ENCODE data around the gene CTNNBL1.

The CTNNBL1 gene

GRCh38 chr20:37777012-37777950, 83.5 kb downstream of the CTNNBL1 start:
- no peak for DNase-seq (ENCODE audit: low read depth)

- DNase-seq (ENCODE audit: low read depth) = no peak
Measured at GRCh38 chr20:37777988-37778659, 84.3 kb downstream of the CTNNBL1 start.

GRCh38 chr20:37781626-37782025, 87.8 kb downstream of the CTNNBL1 start:
- no peak for DNase-seq (ENCODE audit: low read depth)

- DNase-seq (ENCODE audit: low read depth) = no peak
Measured at GRCh38 chr20:37786043-37786442, 92.2 kb downstream of the CTNNBL1 start.

- DNase-seq (ENCODE audit: low read depth) = no peak
Measured at GRCh38 chr20:37789408-37789807, 95.6 kb downstream of the CTNNBL1 start.

GRCh38 chr20:37790900-37791299, 97.1 kb downstream of the CTNNBL1 start:
- DNase-seq (ENCODE audit: low read depth) = no peak

GRCh38 chr20:37796121-37796520, 102.3 kb downstream of the CTNNBL1 start:
- DNase-seq (ENCODE audit: low read depth) = no peak

- DNase-seq (ENCODE audit: low read depth) = no peak
Measured at GRCh38 chr20:37796733-37797132, 102.9 kb downstream of the CTNNBL1 start.

- DNase-seq (ENCODE audit: low read depth) = no peak
Measured at GRCh38 chr20:37797669-37798175, 103.9 kb downstream of the CTNNBL1 start.

GRCh38 chr20:37798312-37798711, 104.5 kb downstream of the CTNNBL1 start:
- no peak for DNase-seq (ENCODE audit: low read depth)

- DNase-seq (ENCODE audit: low read depth) = no peak
Measured at GRCh38 chr20:37800618-37801017, 106.8 kb downstream of the CTNNBL1 start.

- no peak for DNase-seq (ENCODE audit: low read depth)
Measured at GRCh38 chr20:37801921-37802320, 108.1 kb downstream of the CTNNBL1 start.

- no peak for DNase-seq (ENCODE audit: low read depth)
Measured at GRCh38 chr20:37803438-37804307, 109.8 kb downstream of the CTNNBL1 start.

- DNase-seq (ENCODE audit: low read depth) = no peak
Measured at GRCh38 chr20:37804584-37805566, 111.0 kb downstream of the CTNNBL1 start.

GRCh38 chr20:37807471-37808232, 113.8 kb downstream of the CTNNBL1 start:
- no peak for DNase-seq (ENCODE audit: low read depth)

- DNase-seq (ENCODE audit: low read depth) = no peak
Measured at GRCh38 chr20:37808233-37809070, 114.6 kb downstream of the CTNNBL1 start.

- no peak for DNase-seq (ENCODE audit: low read depth)
Measured at GRCh38 chr20:37810027-37810426, 116.2 kb downstream of the CTNNBL1 start.

- DNase-seq (ENCODE audit: low read depth) = no peak
Measured at GRCh38 chr20:37816003-37816402, 122.2 kb downstream of the CTNNBL1 start.

- DNase-seq (ENCODE audit: low read depth) = no peak
Measured at GRCh38 chr20:37816726-37817125, 122.9 kb downstream of the CTNNBL1 start.

Measured in T-helper 22 cell (primary cell).